HEK293 (cell line): ENCODE data around the gene PHF13.

Experiments used
- CTCF ChIA-PET: fragments of 350-600 bp; formaldehyde crosslinking; extraction: SDS; loops from one replicate; lab custom pipeline; 2021; ENCODE audit warnings: antibody characterized with exemption; lab: Yijun Ruan, JAX
- POLR2A ChIA-PET: fragments of 300-600 bp; formaldehyde crosslinking; extraction: SDS; loops from one replicate; lab custom pipeline; 2020; ENCODE audit warnings: antibody characterized with exemption, inconsistent platforms; lab: Yijun Ruan, JAX
- H3K27ac ChIP-seq: fragments of 200-500 bp; sonication (Bioruptor generic); 2 replicates; pipeline ENCODE4 v1.5.1; 2014; ENCODE audit warnings: low read depth, low read length, control low read depth, inconsistent platforms; ENCODE audit errors: extremely low read depth
- H3K36me3 ChIP-seq, 2 experiments: fragments of 200-500 bp in 1 of 2; sonication (Bioruptor generic) in 1 of 2; 1 replicate in 1 of 2; 2 replicates in 1 of 2; pipeline ENCODE4 v1.5.1; 2014 to 2017; ENCODE audit warnings: inconsistent platforms in 2 of 2, low read length in 2 of 2; ENCODE audit not compliant: control insufficient read depth in 2 of 2, insufficient read depth in 1 of 2
- H3K4me1 ChIP-seq: fragments of 200-500 bp; sonication (Bioruptor generic); 2 replicates; pipeline ENCODE4 v1.5.1; 2014; ENCODE audit warnings: mild to moderate bottlenecking, low read length, inconsistent platforms; ENCODE audit not compliant: control insufficient read depth, insufficient read depth
- H3K4me3 ChIP-seq: 2 replicates; pipeline ENCODE4 v1.5.1; 2011; ENCODE audit warnings: low read depth, mild to moderate bottlenecking, control low read depth, low read length, moderate library complexity
- H3K9me3 ChIP-seq: fragments of 200-500 bp; sonication (Bioruptor generic); 2 replicates; pipeline ENCODE4 v1.5.1; 2014; ENCODE audit warnings: low read depth, low read length, inconsistent platforms; ENCODE audit not compliant: control insufficient read depth, insufficient read depth
- HOXA7 ChIP-seq: sonication (generic); formaldehyde crosslinking; IDR thresholded peaks from 2 replicates; pipeline ENCODE4 v1.8.1; 2022; ENCODE audit warnings: missing genetic modification reagents, borderline replicate concordance
- KLF16 ChIP-seq: fragments of 450-650 bp; formaldehyde crosslinking; IDR thresholded peaks from 2 replicates; pipeline ENCODE4 v1.5.1; 2017; ENCODE audit warnings: missing biosample characterization, missing genetic modification characterization
- TSHZ1 ChIP-seq: fragments of 450-650 bp; formaldehyde crosslinking; IDR thresholded peaks from 2 replicates; pipeline ENCODE4 v1.5.1; 2016; ENCODE audit warnings: missing biosample characterization, missing genetic modification characterization, borderline replicate concordance
- WT1 ChIP-seq: fragments of 450-650 bp; formaldehyde crosslinking; IDR thresholded peaks from 2 replicates; pipeline ENCODE4 v1.5.1; 2016; ENCODE audit warnings: missing biosample characterization, missing genetic modification characterization
- YY2 ChIP-seq: fragments of 450-650 bp; formaldehyde crosslinking; IDR thresholded peaks from 2 replicates; pipeline ENCODE4 v1.5.1; 2016; ENCODE audit warnings: missing biosample characterization, missing genetic modification characterization
- ZBTB20 ChIP-seq: fragments of 450-650 bp; formaldehyde crosslinking; IDR thresholded peaks from 2 replicates; pipeline ENCODE4 v1.5.1; 2016; ENCODE audit warnings: missing biosample characterization, missing genetic modification characterization
- ZFHX2 ChIP-seq: fragments of 450-650 bp; formaldehyde crosslinking; conservative IDR thresholded peaks from 2 replicates; pipeline ENCODE4 v1.5.1; 2016; ENCODE audit warnings: missing biosample characterization, missing genetic modification characterization
- ZFP3 ChIP-seq: fragments of 450-650 bp; formaldehyde crosslinking; IDR thresholded peaks from 2 replicates; pipeline ENCODE4 v1.5.1; 2016; ENCODE audit warnings: low read depth, missing biosample characterization, missing genetic modification characterization
- ZIC2 ChIP-seq: fragments of 450-650 bp; formaldehyde crosslinking; IDR thresholded peaks from 2 replicates; pipeline ENCODE4 v1.5.1; 2016; ENCODE audit warnings: missing biosample characterization, missing genetic modification characterization
- ZNF10 ChIP-seq: fragments of 450-650 bp; formaldehyde crosslinking; IDR thresholded peaks from 2 replicates; pipeline ENCODE4 v1.5.1; 2017; ENCODE audit warnings: missing biosample characterization, missing genetic modification characterization
- ZNF146 ChIP-seq: fragments of 450-650 bp; formaldehyde crosslinking; IDR thresholded peaks from 2 replicates; pipeline ENCODE4 v1.5.1; 2016; ENCODE audit warnings: missing biosample characterization, missing genetic modification characterization
- ZNF155 ChIP-seq: fragments of 450-650 bp; formaldehyde crosslinking; IDR thresholded peaks from 2 replicates; pipeline ENCODE4 v1.5.1; 2016; ENCODE audit warnings: missing biosample characterization, missing genetic modification characterization
- ZNF211 ChIP-seq: fragments of 450-650 bp; formaldehyde crosslinking; IDR thresholded peaks from 2 replicates; pipeline ENCODE4 v1.5.1; 2016; ENCODE audit warnings: low read depth, missing biosample characterization, missing genetic modification characterization
- ZNF274 ChIP-seq, 2 experiments: fragments of 200-500 bp in 1 of 2; fragments of 450-650 bp in 1 of 2; sonication (Bioruptor generic) in 1 of 2; formaldehyde crosslinking in 1 of 2; IDR thresholded peaks; 2 replicates each; pipeline versions ENCODE4 v1.5.1 to v1.6.1; 2014 to 2016; ENCODE audit warnings: borderline replicate concordance in 1 of 2, inconsistent platforms in 1 of 2, low read length in 1 of 2, missing biosample characterization in 1 of 2, missing genetic modification characterization in 1 of 2
- ZNF292 ChIP-seq: fragments of 450-650 bp; formaldehyde crosslinking; IDR thresholded peaks from 2 replicates; pipeline ENCODE4 v1.5.1; 2016; ENCODE audit warnings: low read depth, missing biosample characterization, missing genetic modification characterization, borderline replicate concordance
- ZNF302 ChIP-seq: fragments of 450-650 bp; formaldehyde crosslinking; IDR thresholded peaks from 2 replicates; pipeline ENCODE4 v1.5.1; 2016; ENCODE audit warnings: missing biosample characterization, missing genetic modification characterization, low read depth
- ZNF433 ChIP-seq: fragments of 450-650 bp; formaldehyde crosslinking; IDR thresholded peaks from 2 replicates; pipeline ENCODE4 v1.5.1; 2016; ENCODE audit warnings: missing biosample characterization, missing genetic modification characterization, low read depth
- ZNF548 ChIP-seq: fragments of 450-650 bp; formaldehyde crosslinking; IDR thresholded peaks from 2 replicates; pipeline ENCODE4 v1.5.1; 2016; ENCODE audit warnings: missing biosample characterization, missing genetic modification characterization
- ZNF560 ChIP-seq: fragments of 450-650 bp; formaldehyde crosslinking; IDR thresholded peaks from 2 replicates; pipeline ENCODE4 v1.5.1; 2017; ENCODE audit warnings: missing biosample characterization, missing genetic modification characterization, borderline replicate concordance
- ZNF561 ChIP-seq: fragments of 450-650 bp; IDR thresholded peaks from 2 replicates; pipeline ENCODE4 v1.5.1; 2018; ENCODE audit warnings: missing biosample characterization, missing genetic modification characterization, borderline replicate concordance
- ZNF664 ChIP-seq: fragments of 450-650 bp; formaldehyde crosslinking; IDR thresholded peaks from 2 replicates; pipeline ENCODE4 v1.5.1; 2016; ENCODE audit warnings: missing biosample characterization, missing genetic modification characterization
- ZNF792 ChIP-seq: fragments of 450-650 bp; formaldehyde crosslinking; IDR thresholded peaks from 2 replicates; pipeline ENCODE4 v1.5.1; 2016; ENCODE audit warnings: missing biosample characterization, missing genetic modification characterization
- ZNF830 ChIP-seq: fragments of 450-650 bp; IDR thresholded peaks from 2 replicates; pipeline ENCODE4 v1.5.0; 2018; ENCODE audit warnings: missing biosample characterization, missing genetic modification characterization, low read depth, mild to moderate bottlenecking, moderate library complexity
- TF ChIP-seq, protein P1 (sequence below): fragments of 450-650 bp; formaldehyde crosslinking; IDR thresholded peaks from 2 replicates; pipeline ENCODE4 v1.5.1; 2016; ENCODE audit warnings: missing biosample characterization, missing genetic modification characterization
- TF ChIP-seq, protein P2 (sequence below): fragments of 450-650 bp; formaldehyde crosslinking; optimal IDR thresholded peaks from 2 replicates; pipeline ENCODE3; 2016; ENCODE audit warnings: missing biosample characterization, mild to moderate bottlenecking, missing genetic modification characterization
- TF ChIP-seq, protein P3 (sequence below): fragments of 450-650 bp; formaldehyde crosslinking; IDR thresholded peaks from 2 replicates; pipeline ENCODE4 v1.5.1; 2016; ENCODE audit warnings: missing biosample characterization, missing genetic modification characterization

PHF13 gene

GRCh38 chr1:6601923-6602668 lies 11.4 kb upstream of the PHF13 start (continued):
- TF ChIP-seq TSHZ1 (tag by site-specific recombination) (no peak), ZNF146 (tag by site-specific recombination) (peak; percentile 3; the same call in 1 of the 2 replicates), ZFHX2 (tag by site-specific recombination) (peak; percentile 69), ZNF211 (tag by site-specific recombination) (no peak), YY2 (tag by site-specific recombination) (peak; percentile 49; the same call in 1 of the 2 replicates), ZNF10 (tag by site-specific recombination) (peak; percentile 60; the same call in 1 of the 2 replicates), ZNF792 (peak; percentile 43; the same call in 1 of the 2 replicates), ZBTB20 (tag by site-specific recombination) (peak; percentile 17), ZIC2 (tag by site-specific recombination) (peak; percentile 90), ZFP3 (tag by site-specific recombination) (no peak), KLF16 (0 out of 2 replicates have a peak, but pooled peaks have one; percentile 19)
- TF ChIP-seq, protein P1, sequence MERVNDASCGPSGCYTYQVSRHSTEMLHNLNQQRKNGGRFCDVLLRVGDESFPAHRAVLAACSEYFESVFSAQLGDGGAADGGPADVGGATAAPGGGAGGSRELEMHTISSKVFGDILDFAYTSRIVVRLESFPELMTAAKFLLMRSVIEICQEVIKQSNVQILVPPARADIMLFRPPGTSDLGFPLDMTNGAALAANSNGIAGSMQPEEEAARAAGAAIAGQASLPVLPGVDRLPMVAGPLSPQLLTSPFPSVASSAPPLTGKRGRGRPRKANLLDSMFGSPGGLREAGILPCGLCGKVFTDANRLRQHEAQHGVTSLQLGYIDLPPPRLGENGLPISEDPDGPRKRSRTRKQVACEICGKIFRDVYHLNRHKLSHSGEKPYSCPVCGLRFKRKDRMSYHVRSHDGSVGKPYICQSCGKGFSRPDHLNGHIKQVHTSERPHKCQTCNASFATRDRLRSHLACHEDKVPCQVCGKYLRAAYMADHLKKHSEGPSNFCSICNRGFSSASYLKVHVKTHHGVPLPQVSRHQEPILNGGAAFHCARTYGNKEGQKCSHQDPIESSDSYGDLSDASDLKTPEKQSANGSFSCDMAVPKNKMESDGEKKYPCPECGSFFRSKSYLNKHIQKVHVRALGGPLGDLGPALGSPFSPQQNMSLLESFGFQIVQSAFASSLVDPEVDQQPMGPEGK (tag by site-specific recombination): 0 out of 2 replicates have a peak, but pooled peaks have one; percentile 11
- TF ChIP-seq, protein P2, sequence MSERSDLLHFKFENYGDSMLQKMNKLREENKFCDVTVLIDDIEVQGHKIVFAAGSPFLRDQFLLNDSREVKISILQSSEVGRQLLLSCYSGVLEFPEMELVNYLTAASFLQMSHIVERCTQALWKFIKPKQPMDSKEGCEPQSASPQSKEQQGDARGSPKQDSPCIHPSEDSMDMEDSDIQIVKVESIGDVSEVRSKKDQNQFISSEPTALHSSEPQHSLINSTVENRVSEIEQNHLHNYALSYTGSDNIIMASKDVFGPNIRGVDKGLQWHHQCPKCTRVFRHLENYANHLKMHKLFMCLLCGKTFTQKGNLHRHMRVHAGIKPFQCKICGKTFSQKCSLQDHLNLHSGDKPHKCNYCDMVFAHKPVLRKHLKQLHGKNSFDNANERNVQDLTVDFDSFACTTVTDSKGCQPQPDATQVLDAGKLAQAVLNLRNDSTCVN: peak; percentile 97

DNA sequence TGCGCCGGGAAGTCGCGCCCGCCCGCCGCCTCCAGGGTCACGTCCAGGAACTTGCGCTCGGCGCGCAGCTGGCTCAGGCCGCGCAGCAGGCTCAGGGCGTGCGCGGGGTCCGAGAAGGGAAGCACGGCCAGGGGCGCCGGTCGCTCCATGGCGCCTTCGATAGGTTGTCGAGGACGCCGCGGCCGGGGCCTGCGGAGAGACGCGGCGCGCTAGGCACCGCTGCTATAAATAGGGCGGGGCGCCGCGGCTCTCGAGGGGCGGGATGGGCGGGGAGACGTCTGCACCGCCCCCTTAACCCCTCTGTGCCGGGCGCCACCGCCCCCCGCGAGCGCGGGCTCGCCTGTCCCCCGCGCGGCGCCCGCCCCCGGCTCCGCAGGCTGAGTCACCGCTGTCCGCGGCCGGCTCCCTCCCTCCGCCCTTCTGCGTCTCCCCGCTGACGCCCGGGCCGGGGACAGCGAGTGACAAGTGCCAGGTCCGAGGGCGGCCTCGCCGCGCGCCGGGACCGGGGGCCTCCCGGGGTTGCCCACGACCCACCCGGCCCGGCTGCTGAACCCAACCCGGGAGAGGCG lies 10.8 kb upstream of the PHF13 start, which contains the start of gene KLHL21:
Gene KLHL21 (minus strand): TSS at position 201 of the 569 bp plus-strand sequence. CDS start 52 bp downstream, at position 149.
- Histone ChIP-seq H3K27ac (peak within 1 kb of the TSS; percentile 82), H3K4me3 (peak within 1 kb of the TSS; percentile 58), H3K36me3 (peaks cover 0 to 25% of the 10 kb centered on the region in 2 experiments; a peak in 1 of 3 replicates), H3K9me3 (no peaks in the 10 kb centered on the region), H3K4me1 (no peaks in the 10 kb centered on the region)
- ChIA-PET CTCF (interaction anchor here (0.6 to 1.6 kb wide), 3 partner anchors 17 to 48 kb away, joined by 3 to 4 read pairs (median 3); partner anchors contain the start of gene TAS1R1), POLR2A (interaction anchor here (0.9 to 3.5 kb wide), 11 partner anchors 9 to 48 kb away, joined by 3 to 25 read pairs (median 5); partner anchors contain the start of genes NOL9, PHF13, TAS1R1 and THAP3)
- TF ChIP-seq YY2 (tag by site-specific recombination): no peak
- no peak for TF ChIP-seq ZNF548
- no peak for TF ChIP-seq ZNF830 (tag by site-specific recombination)
- TF ChIP-seq ZNF155 (tag by site-specific recombination): no peak
- TF ChIP-seq ZNF274 (IDR thresholded peaks at IDR 0.05; ENCODE audit: low read length): no peak
- TF ChIP-seq ZNF274 (tag by site-specific recombination; IDR thresholded peaks at IDR 0.05; ENCODE audit: borderline replicate concordance): no peak
- no peak for TF ChIP-seq ZNF292 (tag by site-specific recombination)
- no peak for TF ChIP-seq ZNF302
- no peak for TF ChIP-seq ZNF664 (tag by site-specific recombination)
- no peak for TF ChIP-seq ZNF433 (tag by site-specific recombination)
- TF ChIP-seq, protein P3, sequence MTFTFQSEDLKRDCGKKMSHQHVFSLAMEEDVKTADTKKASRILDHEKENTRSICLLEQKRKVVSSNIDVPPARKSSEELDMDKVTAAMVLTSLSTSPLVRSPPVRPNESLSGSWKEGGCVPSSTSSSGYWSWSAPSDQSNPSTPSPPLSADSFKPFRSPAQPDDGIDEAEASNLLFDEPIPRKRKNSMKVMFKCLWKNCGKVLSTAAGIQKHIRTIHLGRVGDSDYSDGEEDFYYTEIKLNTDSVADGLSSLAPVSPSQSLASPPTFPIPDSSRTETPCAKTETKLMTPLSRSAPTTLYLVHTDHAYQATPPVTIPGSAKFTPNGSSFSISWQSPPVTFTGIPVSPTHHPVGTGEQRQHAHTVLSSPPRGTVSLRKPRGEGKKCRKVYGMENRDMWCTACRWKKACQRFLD (tag by site-specific recombination): no peak
- peak; percentile 73; the same call in 1 of the 2 replicates for TF ChIP-seq ZNF561 (tag by site-specific recombination)
- TF ChIP-seq ZNF560 (tag by site-specific recombination): no peak
- TF ChIP-seq HOXA7: no peak
- no peak for TF ChIP-seq WT1
